Erythroblast (primary cell): ENCODE measurements around the gene TSPEAR.

Experiments
- GATA1 ChIP-seq: IDR thresholded peaks from 2 replicates; pipeline ENCODE4 v1.6.1; 2011; ENCODE audit warnings: low read depth, mild to moderate bottlenecking, control low read depth, low read length, moderate library complexity
- POLR2A ChIP-seq: IDR thresholded peaks from 2 replicates; pipeline ENCODE4 v1.6.1; 2011; ENCODE audit warnings: mild to moderate bottlenecking, low read length

DNA sequence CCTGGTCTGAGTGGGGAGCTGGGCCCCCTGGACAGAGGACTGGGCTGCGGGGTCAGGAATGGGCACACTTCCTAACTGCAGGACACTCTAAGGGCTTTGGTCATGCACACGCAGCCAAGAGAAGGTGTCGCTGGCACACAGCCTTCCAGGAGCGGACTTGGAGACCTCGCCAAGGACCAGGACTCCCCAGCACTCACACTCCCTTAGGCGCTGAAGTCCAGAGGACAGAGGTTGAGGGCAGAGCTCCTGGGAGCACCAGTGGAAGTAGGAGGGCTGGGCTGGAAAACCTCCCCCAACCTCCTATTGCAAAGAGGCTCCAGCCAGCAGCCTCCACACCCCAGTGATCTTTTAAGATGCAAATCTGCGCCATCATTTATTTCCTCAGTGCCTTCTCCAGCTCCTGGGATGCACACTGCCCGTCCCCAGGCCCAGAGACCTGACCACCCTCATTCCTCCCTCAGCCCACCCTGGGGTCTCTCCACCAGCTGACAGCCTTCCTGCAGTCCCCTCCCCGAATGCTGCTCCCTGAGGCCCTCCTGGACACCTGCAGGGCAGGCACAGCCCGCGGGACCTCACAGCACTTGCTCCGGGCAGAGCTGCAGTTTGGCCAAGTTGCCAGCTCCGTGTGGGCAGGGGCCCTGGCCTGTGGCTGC is 3.0 kb downstream of the TSPEAR start:
- no peak for TF ChIP-seq POLR2A
- no peak for TF ChIP-seq GATA1
